VCaP (cell line): ENCODE measurements around the gene ACAP3.
"Not testable (repeated sequence)": the region's sequence is repeated elsewhere in the genome, so short reads cannot be mapped to it uniquely, and the experiment has no call there.

Experiments
- H3K27ac ChIP-seq: fragments of 450-650 bp; 2 replicates; pipeline ENCODE4 v1.5.1; 2017
- TF ChIP-seq, protein P1 (sequence below): fragments of 450-650 bp; conservative IDR thresholded peaks from 2 replicates; pipeline ENCODE4 v1.5.1; 2017; ENCODE audit warnings: mild to moderate bottlenecking, moderate library complexity

ACAP3 gene

DNA sequence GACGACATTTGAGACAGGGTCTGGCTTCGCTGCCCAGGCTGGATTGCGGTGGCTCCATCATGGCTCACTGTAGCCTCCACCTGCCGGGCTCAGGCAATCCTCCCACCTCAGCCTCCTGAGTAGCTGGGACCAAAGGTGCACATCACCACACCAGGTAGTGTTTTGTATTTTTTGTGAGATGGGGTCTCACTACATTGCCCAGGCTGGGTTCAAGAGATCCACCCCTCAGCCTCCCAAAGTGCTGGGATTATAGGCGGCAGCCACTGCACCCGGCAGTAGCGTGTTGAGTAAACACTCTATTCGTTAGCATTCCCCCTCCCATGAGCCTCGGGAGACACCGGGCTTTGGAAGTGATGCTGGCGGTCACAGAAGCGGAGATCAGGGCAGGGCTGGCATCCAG, 54.4 kb downstream of the ACAP3 start:
- H3K27ac ChIP-seq: no peak overlapping the region
- TF ChIP-seq, protein P1, sequence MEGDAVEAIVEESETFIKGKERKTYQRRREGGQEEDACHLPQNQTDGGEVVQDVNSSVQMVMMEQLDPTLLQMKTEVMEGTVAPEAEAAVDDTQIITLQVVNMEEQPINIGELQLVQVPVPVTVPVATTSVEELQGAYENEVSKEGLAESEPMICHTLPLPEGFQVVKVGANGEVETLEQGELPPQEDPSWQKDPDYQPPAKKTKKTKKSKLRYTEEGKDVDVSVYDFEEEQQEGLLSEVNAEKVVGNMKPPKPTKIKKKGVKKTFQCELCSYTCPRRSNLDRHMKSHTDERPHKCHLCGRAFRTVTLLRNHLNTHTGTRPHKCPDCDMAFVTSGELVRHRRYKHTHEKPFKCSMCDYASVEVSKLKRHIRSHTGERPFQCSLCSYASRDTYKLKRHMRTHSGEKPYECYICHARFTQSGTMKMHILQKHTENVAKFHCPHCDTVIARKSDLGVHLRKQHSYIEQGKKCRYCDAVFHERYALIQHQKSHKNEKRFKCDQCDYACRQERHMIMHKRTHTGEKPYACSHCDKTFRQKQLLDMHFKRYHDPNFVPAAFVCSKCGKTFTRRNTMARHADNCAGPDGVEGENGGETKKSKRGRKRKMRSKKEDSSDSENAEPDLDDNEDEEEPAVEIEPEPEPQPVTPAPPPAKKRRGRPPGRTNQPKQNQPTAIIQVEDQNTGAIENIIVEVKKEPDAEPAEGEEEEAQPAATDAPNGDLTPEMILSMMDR: no peak

DNA sequence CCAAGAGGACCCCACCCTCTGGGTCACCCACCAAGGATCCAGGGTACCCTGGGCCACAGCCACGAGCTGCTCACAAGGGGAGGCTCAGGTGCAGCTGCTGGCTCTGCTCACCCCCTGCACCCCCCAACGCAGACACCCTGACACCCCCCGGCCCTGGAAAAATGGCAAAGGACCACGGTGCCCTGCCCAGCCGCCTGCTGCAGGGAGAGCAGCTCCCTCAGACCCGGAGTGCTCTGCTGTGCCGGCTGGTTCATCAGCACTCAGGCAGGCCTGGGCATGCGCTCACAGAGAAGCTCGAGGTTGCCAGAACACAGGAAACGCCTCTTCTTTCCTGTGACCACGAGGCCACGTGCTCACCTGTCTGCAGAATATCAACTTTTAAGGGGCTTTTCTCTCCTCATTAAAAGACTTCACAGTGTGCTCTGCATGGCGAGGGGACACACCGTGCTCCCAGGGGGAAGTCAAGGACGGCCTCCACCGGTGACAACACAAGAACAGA, 56.9 kb downstream of the ACAP3 start:
- TF ChIP-seq, protein P1: no peak
- H3K27ac ChIP-seq: peak overlapping the region; percentile 18; the same call in 1 of the 2 replicates

DNA sequence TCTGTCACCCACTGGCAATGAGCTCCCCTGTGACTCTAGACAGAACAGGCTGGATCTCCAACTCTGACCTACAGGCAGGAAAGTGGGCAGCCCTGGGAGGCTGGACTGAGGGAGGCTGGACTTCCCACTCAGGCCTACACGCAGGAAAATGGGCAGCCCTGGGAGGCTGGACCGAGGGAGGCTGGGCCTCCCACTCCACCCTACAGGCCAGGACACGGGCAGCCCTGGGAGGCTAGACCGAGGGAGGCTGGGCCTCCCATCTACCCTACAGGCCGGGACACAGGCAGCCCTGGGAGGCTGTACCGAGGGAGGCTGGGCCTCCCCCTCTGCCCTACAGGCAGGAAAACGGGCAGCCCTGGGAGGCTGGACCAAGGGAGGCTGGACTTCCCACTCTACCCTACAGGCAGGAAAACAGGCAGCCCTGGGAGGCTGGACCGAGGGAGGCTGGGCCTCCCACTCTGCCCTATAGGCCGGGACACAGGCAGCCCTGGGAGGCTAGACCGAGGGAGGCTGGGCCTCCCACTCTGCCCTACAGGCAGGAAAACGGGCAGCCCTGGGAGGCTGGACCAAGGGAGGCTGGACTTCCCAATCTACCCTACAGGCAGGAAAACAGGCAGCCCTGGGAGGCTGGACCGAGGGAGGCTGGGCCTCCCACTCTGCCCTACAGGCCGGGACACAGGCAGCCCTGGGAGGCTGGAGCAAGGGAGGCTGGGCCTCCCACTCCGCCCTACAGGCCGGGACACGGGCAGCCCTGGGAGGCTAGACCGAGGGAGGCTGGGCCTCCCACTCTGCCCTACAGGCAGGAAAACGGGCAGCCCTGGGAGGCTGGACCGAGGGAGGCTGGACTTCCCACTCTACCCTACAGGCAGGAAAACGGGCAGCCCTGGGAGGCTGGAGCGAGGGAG, 59.5 kb downstream of the ACAP3 start:
- H3K27ac ChIP-seq: not testable (repeated sequence)

DNA sequence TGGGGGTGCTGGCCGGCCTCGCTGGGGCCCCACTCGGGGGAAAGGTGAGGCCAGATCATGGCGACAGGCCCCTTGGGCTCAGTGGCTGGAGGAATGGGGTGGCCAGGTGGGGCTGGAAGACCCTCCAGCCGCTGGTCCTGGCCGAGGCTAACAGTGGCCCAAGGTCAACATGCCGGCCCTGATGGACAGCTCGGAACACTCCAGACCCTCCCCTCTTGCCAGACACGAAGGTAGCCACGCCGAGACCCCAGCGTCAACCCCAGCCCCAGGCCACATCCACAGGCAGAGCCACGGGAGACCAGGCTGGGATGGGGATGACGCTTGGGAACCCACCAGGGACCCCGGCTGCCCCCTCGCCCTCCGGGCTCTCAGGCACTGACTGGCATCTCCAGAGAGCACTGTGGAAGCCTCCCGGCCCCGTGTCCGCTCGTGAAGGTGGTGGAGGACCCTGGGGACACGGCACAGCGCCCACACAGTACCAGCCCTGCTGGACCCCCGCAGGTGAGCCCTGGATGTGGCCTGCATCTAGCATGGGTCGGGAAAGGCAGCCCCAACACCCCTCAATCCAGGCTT, 60.3 kb downstream of the ACAP3 start:
- H3K27ac ChIP-seq: no peak overlapping the region
- TF ChIP-seq, protein P1: no peak

DNA sequence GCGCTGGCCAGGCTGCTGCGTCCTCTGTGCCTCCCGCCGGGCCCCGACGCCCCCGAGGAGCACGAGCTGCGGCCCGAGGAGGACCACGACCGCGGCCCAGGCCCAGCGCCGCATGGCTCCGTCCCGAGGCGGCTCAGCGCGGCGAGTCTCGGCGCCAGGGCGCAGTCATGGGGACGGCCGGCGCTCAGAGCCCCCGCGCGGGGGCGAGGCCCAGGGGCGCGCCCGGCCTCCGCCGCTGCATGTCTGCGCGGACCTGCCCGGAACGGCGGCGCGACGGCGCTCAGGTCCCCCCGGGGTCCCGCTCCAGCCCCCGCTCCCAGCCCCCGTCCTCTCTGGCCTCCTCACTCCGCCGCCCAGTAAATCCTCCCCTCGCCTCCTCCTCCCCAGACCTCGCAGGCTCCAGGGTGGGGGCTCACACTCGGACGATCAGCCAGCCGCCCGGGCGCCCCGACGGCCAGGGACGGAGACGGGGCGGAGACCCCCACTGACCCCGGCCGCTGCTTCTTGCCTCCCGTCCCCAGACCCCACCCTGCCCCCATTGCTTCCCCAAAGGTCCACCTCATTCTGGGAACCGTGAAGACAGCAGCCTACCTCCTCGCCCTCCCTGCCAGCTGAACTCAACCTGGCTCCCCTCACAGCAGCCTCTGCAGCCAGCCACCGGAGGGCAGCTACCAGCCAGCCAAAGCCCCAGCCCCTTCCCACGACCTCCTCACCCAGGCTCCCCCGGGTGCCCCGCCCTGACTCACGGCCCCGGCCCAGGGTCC, 61.0 kb downstream of the ACAP3 start, which contains the start of gene C1QTNF12:
Gene C1QTNF12 (minus strand): TSS at position 146 of the 764 bp plus-strand sequence. CDS start 32 bp downstream, at position 114.
- TF ChIP-seq, protein P1: no peak

DNA sequence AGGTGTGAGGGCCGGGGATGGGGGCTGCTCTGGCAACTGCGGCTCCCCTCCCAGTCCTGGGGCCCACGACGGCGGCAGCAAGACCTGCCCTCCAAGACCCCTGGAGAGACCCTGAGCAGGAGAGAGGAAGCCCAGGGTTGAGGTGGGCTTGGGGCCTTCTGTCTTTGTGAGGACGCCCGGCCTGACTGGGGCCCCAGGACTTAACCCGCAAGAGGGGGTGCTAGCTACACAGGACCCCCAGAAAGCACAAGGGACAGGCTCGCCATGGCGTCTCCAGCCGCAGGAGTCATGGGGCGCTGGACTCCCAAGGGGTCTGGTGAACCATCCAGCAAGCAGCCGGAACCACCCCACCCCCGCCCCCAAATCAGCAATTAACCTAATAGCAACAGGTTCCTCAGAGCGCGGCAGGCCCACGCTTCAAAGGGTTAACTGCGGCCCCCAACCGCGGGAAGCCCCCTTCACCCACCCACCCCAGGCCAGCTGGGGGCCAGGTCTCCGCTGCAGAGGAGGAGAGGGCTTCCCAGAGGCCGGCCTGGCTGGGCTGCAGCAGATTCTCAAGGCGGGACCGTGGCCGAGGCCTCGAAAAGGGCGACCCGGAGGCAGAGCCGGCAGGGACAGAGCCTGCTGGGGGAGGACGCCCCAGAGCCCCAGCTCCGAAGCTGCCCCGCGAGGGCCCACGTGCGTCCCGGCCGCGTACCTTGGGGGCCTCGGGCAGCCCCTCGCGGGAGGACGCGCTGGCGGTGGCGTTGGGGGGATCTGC, 61.7 kb downstream of the ACAP3 start:
- TF ChIP-seq, protein P1: no peak
- H3K27ac ChIP-seq: no peak overlapping the region

More for the DNA sequence above, 61.0 kb downstream of the ACAP3 start, which contains the start of gene C1QTNF12:
- no peak within 1 kb of the TSS for H3K27ac ChIP-seq

DNA sequence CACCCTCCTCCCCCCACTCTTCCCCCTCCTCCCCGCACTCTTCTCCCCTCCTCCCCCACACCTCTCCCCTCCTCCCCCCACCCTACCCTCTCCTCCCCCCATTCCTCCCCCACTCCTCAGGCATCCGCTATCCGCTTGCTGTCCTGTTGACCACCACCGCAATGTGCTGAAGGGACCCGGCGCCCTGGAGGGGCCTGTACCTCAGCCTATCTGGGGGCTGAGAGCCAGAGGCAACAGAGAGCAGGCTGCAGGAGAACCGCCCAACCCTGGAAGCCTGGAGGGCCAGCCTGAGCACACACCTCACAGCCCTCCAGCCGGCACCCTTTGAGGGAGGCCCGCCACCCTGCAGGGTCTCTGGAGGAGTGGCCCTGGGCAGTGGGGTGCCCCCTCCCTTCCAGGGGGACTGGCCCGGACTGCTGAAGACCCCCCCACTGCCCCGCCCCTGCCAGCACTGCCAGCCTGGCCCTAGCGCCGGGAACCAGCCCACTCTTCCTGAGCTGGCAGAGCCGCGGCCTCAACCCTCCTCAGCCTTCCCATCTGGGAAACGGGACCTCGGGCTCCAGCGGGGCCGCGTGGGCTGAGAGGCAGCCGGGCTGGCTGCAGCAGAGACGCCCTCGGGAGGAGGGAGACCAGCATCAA, 62.4 kb downstream of the ACAP3 start:
- TF ChIP-seq, protein P1: no peak
- H3K27ac ChIP-seq: no peak overlapping the region
